ENCODE data around the gene NUP54. TPM values are rescaled to one million over a fixed set of nuclear protein-coding genes. Genes with fewer than 3 reads are reported as not detected.

The NUP54 gene
- total and polyA plus RNA-seq, 8 donors = 26.8 to 118 (median 88.5) TPM

GRCh38 chr4:76091052-76091451 lies 57.1 kb downstream of the NUP54 start:
- TF ChIP-seq CTCF (IDR thresholded peaks at IDR 0.05) = no peak

GRCh38 chr4:76090241-76090691 lies 57.9 kb downstream of the NUP54 start:
- H3K36me3 ChIP-seq = no peaks in the 10 kb centered on the region
- H3K27ac ChIP-seq = peak overlapping the region in 1 of 2 donors; percentile 66
- ATAC-seq (peak; percentile 85), DNase-seq (peak in 2 of 4 donors; percentile 15 to 53)
- peaks cover 0 to 12% of the 10 kb centered on the region in 2 donors for H3K4me1 ChIP-seq
- H3K9me3 ChIP-seq = no peaks in the 10 kb centered on the region
- no peak overlapping the region for H3K4me3 ChIP-seq
- no peaks in the 10 kb centered on the region for H3K27me3 ChIP-seq
- intact Hi-C loops (cut with DNase I) = no loop called here
- TF ChIP-seq CTCF (IDR thresholded peaks at IDR 0.05) = no peak

More at GRCh38 chr4:76091052-76091451, 57.1 kb downstream of the NUP54 start:
- Histone ChIP-seq H3K27ac (no peak overlapping the region), H3K4me3 (no peak overlapping the region), H3K4me1 (peaks cover 0 to 12% of the 10 kb centered on the region in 2 donors), H3K36me3 (no peaks in the 10 kb centered on the region), H3K9me3 (no peaks in the 10 kb centered on the region), H3K27me3 (no peaks in the 10 kb centered on the region)
- DNase-seq (no peak), ATAC-seq (no peak)
- intact Hi-C loops (cut with DNase I) = no loop called here

GRCh38 chr4:76088719-76089118 lies 59.5 kb downstream of the NUP54 start:
- H3K27ac ChIP-seq = no peak overlapping the region
- no peak for TF ChIP-seq CTCF (IDR thresholded peaks at IDR 0.05)
- H3K4me1 ChIP-seq = peaks cover 0 to 12% of the 10 kb centered on the region in 2 donors
- no peaks in the 10 kb centered on the region for H3K27me3 ChIP-seq
- no peak for DNase-seq
- no peaks in the 10 kb centered on the region for H3K9me3 ChIP-seq
- intact Hi-C loops (cut with DNase I) = no loop called here
- ATAC-seq = no peak
- no peak overlapping the region for H3K4me3 ChIP-seq
- no peaks in the 10 kb centered on the region for H3K36me3 ChIP-seq

- TF ChIP-seq CTCF (IDR thresholded peaks at IDR 0.05) = peak in 1 of 2 donors; percentile 41
- no peaks in the 10 kb centered on the region for H3K9me3 ChIP-seq
- H3K4me1 ChIP-seq = peaks cover 0 to 12% of the 10 kb centered on the region in 2 donors
- H3K4me3 ChIP-seq = no peak overlapping the region
- no peak overlapping the region for H3K27ac ChIP-seq
- H3K27me3 ChIP-seq = no peaks in the 10 kb centered on the region
- DNase-seq = peak in 2 of 4 donors; percentile 23 to 44
- intact Hi-C loops (cut with DNase I) = no loop called here
- no peaks in the 10 kb centered on the region for H3K36me3 ChIP-seq
- ATAC-seq = peak; percentile 91
Measured at GRCh38 chr4:76087007-76087769, 61.0 kb downstream of the NUP54 start.

- Histone ChIP-seq H3K9me3 (no peaks in the 10 kb centered on the region), H3K4me3 (no peak overlapping the region), H3K36me3 (no peaks in the 10 kb centered on the region), H3K4me1 (peaks cover 0 to 2% of the 10 kb centered on the region in 2 donors), H3K27ac (no peak overlapping the region), H3K27me3 (no peaks in the 10 kb centered on the region)
- intact Hi-C loops (cut with DNase I) = no loop called here
- no peak for DNase-seq
- no peak for ATAC-seq
- no peak for TF ChIP-seq CTCF (IDR thresholded peaks at IDR 0.05)
Measured at GRCh38 chr4:76084542-76084941, 63.7 kb downstream of the NUP54 start.
